K562 (cell line): ENCODE data around the gene CDC45. TPM values are rescaled to one million over a fixed set of nuclear protein-coding genes. Genes with fewer than 3 reads are reported as not detected.

ENCODE experiments used
- CTCF ChIP-seq, 3 experiments: IDR thresholded peaks in 2 of 3; conservative IDR thresholded peaks in 1 of 3; 2 replicates each; pipeline ENCODE4 v1.5.1; 2011 to 2012; ENCODE audit warnings: low read length in 3 of 3, mild to moderate bottlenecking in 3 of 3, control low read depth in 2 of 3, improper control_type of control experiment in 1 of 3, inconsistent platforms in 1 of 3, low read depth in 1 of 3, mixed read lengths in 1 of 3, moderate library complexity in 1 of 3; ENCODE audit not compliant: insufficient read depth in 2 of 3
- E2F1 ChIP-seq: sonication (generic); formaldehyde crosslinking; IDR thresholded peaks from 2 replicates; pipeline ENCODE4 v1.8.1; 2023; ENCODE audit warnings: mild to moderate bottlenecking, missing genetic modification reagents, moderate library complexity
- GATAD2B ChIP-seq: fragments of 450-650 bp; IDR thresholded peaks from 2 replicates; pipeline ENCODE4 v1.6.1; 2017; ENCODE audit warnings: mild to moderate bottlenecking, borderline replicate concordance
- MAFK ChIP-seq: IDR thresholded peaks from 2 replicates; pipeline ENCODE4 v1.6.1; 2011; ENCODE audit warnings: low read length, improper control_type of control experiment
- MAX ChIP-seq: sonication (generic); formaldehyde crosslinking; IDR thresholded peaks from 2 replicates; pipeline ENCODE4 v1.9.0; 2022; ENCODE audit warnings: mild to moderate bottlenecking, missing genetic modification reagents
- MNT ChIP-seq, 2 experiments: fragments of 450-650 bp; conservative IDR thresholded peaks; 2 replicates each; pipeline ENCODE4 v1.6.1; 2017; ENCODE audit warnings: mild to moderate bottlenecking in 2 of 2, moderate library complexity in 2 of 2
- NONO ChIP-seq, 2 experiments: fragments of 200-400 bp in 1 of 2; fragments of 450-650 bp in 1 of 2; formaldehyde crosslinking in 1 of 2; IDR thresholded peaks; 2 replicates each; pipeline ENCODE4 v1.6.1; 2017; ENCODE audit warnings: low read depth in 2 of 2, mild to moderate bottlenecking in 2 of 2, moderate library complexity in 2 of 2, low read length in 1 of 2
- PCBP2 ChIP-seq: fragments of 200-400 bp; formaldehyde crosslinking; IDR thresholded peaks from 2 replicates; pipeline ENCODE4 v1.6.1; 2018; ENCODE audit warnings: low read length, low read depth, mild to moderate bottlenecking, moderate library complexity; ENCODE audit not compliant: poor library complexity, severe bottlenecking
- PURB ChIP-seq: sonication (generic); formaldehyde crosslinking; IDR thresholded peaks from 2 replicates; pipeline ENCODE4 v1.9.0; 2021; ENCODE audit warnings: low read depth, mild to moderate bottlenecking, missing genetic modification reagents
- TBL1XR1 ChIP-seq, 2 experiments: IDR thresholded peaks; 2 replicates each; pipeline ENCODE4 v1.6.1; 2012; ENCODE audit warnings: improper control_type of control experiment in 2 of 2, low read length in 2 of 2, mild to moderate bottlenecking in 1 of 2
- XRCC4 ChIP-seq: IDR thresholded peaks from one replicate; pipeline ENCODE4 v1.6.1; 2011; ENCODE audit not compliant: insufficient read depth, insufficient read length; ENCODE audit errors: extremely low read depth
- ZBTB26 ChIP-seq: fragments of 450-650 bp; formaldehyde crosslinking; IDR thresholded peaks from 2 replicates; pipeline ENCODE4 v1.4.0; 2022; ENCODE audit warnings: missing genetic modification characterization
- ZBTB7A ChIP-seq: IDR thresholded peaks from 2 replicates; pipeline ENCODE4 v1.6.1; 2011; ENCODE audit warnings: low read depth, mild to moderate bottlenecking, low read length, moderate library complexity, borderline replicate concordance; ENCODE audit not compliant: control insufficient read depth
- ZMIZ1 ChIP-seq, 2 experiments: fragments of 150-350 bp in 1 of 2; IDR thresholded peaks; 2 replicates each; pipeline ENCODE4 v1.6.1; 2012 to 2016; ENCODE audit warnings: low read depth in 2 of 2, low read length in 2 of 2, mild to moderate bottlenecking in 1 of 2, moderate library complexity in 1 of 2
- polyA plus RNA-seq, 8 experiments: library from polyadenylated mRNA; depleted of rRNA in 4 of 8; stranded (reverse) in 5 of 8; unstranded in 3 of 8; fragments of >200 nt; fragmentation: Nextera tagmentation in 2 of 8; fragmentation: Illumina TruSeq in 1 of 8; extraction: Ambion mirVana in 2 of 8; extraction: Trizol in 1 of 8; gene quantifications; 2 replicates each; pipeline versions ENCODE4 v1.2.1 to v1.2.3, GENCODE V29; 2011 to 2014; ENCODE audit warnings: inconsistent platforms in 1 of 8, missing spikeins in 1 of 8
- total RNA-seq, 7 experiments: library from RNA; depleted of rRNA in 6 of 7; stranded (reverse); fragments of >200 nt in 6 of 7; fragmentation: Illumina TruSeq in 2 of 7; extraction: Trizol in 2 of 7; gene quantifications; 2 replicates each; pipeline versions ENCODE4 v1.2.1 to v1.2.3, GENCODE V29; 2011 to 2021; ENCODE audit warnings: low replicate concordance in 1 of 7

Gene CDC45
- total and polyA plus RNA-seq, 9 of the 15 experiments (the other 6 are each of a cell fraction or from before 2014, with no cell fraction given), result 251 to 580 (median 410) TPM

- no peak for TF ChIP-seq GATAD2B
- TF ChIP-seq MAX (CRISPR knock-in tag), result peak; percentile 38; the same call in 1 of the 2 replicates
- TF ChIP-seq CTCF (IDR thresholded peaks at IDR 0.05 in 2 of 3, conservative IDR thresholded peaks at IDR 0.05 in 1 of 3; ENCODE audit: insufficient read depth in 2 of 3, low read depth in 1 of 3, low read length in 3 of 3), result no peak
- TF ChIP-seq ZBTB26 (CRISPR knock-in tag), result no peak
- no peak for TF ChIP-seq TBL1XR1 (IDR thresholded peaks at IDR 0.05; ENCODE audit: low read length in 2 of 2)
- TF ChIP-seq ZMIZ1 (IDR thresholded peaks at IDR 0.05; ENCODE audit: low read depth in 2 of 2, low read length in 2 of 2), result no peak
- no peak for TF ChIP-seq NONO (IDR thresholded peaks at IDR 0.05; ENCODE audit: low read depth in 2 of 2, low read length in 1 of 2)
- no peak for TF ChIP-seq ZBTB7A
- no peak for TF ChIP-seq PCBP2
- peak; percentile 95 for TF ChIP-seq PURB (CRISPR knock-in tag)
- TF ChIP-seq MAFK, result no peak
- no peak for TF ChIP-seq XRCC4
- 0 out of 2 replicates have a peak, but pooled peaks have one; percentile 11 for TF ChIP-seq E2F1 (CRISPR knock-in tag)
- TF ChIP-seq MNT (conservative IDR thresholded peaks at IDR 0.05), result no peak
Measured at GRCh38 chr22:19514831-19515565, 35.3 kb downstream of the CDC45 start (continued).
